Measurements from ENCODE around the gene FAM163B.

FAM163B gene

DNA sequence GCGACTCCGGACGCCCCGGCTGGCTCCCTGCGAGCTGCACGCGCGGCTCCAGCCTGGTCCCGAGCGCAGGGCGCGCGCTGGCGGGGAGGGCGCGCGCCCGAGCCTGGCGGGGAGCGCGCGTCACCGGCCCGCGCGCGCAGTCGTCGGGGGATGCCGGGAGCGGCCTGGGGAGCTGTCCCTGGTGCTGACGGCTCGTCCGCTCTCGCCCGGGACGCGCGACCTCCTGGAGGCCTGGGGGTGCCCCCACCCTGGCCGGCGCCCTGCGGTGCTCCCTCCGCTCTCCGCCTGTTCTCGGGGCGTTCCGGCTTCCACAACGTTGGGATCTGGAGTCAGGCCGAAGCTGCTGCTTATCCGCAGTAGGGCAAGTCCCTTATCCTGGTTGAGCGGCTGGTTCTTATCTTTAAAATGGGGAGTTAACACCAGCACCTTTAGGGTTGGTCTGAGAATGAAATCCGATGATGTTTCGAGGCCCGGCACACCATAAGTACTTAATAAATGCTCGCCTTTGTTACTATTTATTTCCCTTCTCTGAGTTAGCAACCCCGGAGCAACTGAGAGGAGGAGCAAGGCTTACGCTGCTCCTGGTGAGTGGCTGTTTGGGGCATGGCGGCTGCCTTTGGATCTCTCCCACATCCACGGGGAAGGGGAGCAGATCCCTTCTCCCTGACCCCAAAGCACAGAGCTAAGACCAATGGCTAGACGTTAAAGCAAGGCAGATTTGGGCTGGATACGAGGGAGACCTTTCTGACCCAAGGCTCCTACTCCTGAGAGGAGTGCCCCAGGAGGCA, at the start of gene FAM163B:
Gene FAM163B (minus strand): TSS at position 79 of the 788 bp plus-strand sequence. CDS start 29,166 bp downstream, outside the sequence.
- no peak for DNase-seq (ENCODE audit: low read depth in 2 of 2)

DNA sequence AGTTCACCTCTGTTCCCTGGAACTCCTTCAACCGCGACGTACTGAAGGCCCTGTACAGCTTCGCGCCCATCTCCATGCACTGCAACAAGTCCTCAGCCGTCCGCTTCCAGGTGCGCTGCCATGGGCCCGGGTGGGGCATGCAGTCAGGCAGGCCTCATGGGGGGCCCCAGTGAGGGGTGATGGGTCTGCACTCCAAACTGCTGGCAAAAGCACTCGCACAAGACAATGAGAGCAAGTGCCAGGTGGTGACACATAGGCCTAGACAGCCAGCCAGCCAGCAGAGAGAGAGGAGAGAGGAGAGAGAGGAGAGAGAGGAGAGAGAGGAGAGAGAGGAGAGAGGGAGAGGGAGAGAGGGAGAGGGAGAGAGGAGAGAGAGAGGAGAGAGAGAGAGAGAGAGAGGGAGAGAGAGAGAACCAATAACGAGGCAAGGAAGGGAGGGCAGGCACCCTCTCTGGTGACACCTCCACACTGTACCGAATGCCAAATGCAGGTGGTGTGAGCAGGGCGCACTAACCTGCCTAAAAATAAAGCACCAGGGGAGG, 48.0 kb upstream of the FAM163B start:
- DNase-seq (ENCODE audit: low read depth in 2 of 2), result no peak

DNA sequence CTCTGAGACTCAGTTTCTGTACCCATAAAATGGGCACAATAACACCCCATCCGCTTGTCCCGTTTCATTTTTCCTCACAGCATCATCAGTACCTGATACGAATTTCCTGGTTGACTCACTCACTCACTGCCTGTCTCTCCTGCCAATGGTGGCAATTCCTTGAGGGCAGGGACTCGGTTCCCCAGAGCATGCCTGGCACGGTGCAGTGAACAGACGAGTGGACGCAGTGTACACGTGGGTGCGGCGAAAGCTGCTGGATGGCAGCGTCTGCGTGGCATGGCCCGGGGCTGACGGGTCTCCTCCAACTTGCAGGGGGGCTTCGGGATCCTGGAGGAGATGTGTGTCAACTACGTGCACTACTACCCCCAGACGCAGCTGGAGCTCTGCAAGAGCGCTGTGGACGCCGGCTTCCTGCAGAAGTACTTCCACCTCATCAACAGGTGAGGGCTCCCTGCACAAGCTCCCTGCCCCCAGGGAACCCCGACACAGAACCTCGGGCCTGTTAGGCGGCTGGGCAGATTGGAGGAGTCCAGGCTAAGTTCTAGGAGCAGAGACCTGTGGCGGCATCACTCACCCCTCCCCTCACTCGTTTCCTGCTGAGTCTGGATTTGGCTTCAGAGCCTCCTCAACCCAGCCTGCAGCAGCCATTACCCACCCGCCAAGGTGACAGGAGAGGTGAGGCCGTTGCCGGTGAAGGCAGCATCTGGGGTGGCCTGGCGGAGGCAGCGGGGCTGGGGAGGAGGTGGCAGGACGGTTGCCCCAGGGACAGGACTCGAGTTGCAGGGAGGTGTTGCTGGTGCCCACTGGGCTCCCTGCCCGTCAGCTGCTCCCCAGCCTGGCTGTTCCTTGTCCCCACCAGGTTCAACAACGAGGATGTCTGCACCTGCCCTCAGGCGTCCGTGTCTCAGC, 47.3 kb upstream of the FAM163B start:
- DNase-seq (ENCODE audit: low read depth in 2 of 2), result peak in 1 of 2 donors; percentile 2

DNA sequence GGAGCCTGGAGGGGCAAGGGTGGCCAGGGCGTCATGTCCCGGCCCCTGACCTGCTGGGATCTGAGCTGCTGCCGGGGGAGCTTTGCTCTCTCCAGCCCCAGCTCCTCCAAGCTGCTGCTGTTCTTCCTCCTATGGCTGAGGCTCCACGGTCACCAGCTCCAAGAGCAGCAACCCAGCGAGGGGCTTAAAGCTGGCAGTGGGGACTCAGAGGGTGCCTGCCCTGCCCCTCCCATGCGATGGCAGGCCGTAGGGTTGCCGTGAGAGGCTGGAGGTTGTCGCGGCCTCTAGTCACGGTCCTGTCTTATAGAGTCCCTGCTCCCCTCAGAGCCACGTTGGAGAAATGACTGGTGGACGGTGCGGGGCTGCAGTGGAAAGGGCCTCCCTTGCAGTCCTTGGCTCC, 46.5 kb upstream of the FAM163B start:
- no peak for DNase-seq (ENCODE audit: low read depth in 2 of 2)

DNA sequence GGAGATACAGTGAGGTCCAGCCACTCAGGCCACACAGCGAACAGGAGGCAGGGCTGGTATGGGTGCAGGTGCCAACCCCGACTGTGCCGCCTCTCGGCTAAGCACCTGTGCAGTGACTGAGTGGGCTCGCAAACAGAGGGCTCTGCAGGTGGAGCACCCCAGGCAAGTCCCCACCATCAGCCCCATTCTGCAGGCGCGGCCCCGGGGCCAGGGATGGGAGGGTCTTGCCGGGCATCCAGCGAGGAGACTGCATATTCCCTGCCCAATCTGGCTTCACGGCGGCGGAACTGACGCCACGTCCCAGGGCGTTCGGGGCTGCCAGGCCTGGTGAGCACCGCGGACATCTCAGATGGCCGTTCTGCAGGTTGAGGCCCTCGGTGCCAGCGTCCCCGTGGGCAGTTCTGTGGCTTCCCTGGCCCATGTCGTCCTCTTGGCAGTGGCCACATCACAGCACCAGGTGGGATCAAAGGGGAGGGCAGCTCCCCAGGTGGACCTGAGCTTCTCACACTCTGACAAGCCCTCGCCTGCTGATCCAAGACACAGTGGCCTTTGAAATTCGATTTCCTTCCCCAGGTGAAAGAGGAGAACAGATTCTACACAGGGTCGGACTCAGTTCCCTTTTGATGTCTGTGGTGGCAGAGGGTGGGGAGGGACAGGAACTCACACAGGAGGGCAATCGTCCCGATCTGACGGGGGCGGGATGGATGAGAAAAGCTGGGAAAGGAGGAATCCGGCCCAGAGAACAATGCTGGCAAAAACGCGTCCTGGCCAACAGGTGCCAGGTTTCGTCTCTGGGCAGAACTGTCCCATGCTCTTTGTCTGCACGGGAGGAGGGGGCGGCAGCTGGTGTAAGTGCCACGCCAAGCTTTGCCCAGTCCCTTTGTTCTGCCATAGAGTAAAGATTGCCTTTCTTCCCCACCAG, 45.8 kb upstream of the FAM163B start:
- DNase-seq (ENCODE audit: low read depth in 2 of 2), result no peak

DNA sequence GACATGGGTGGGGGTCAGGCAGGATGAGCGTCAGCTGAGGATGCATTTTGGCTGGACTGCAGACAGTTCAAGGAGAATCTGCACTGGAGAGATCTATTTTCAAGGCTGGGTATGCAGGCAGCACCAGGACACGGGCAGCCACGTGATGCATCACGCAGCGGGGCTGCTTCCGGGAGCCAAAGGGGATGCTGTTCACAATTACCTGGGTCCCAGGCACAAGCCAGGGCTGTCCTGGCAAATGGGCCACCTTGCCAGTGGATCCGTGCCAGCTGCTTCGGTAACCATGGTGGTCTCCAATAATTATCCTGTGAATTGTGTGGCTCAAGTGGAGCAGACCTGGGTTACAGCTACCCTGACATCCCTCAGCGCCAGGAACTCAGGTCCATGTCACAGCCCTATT, 44.4 kb upstream of the FAM163B start:
- DNase-seq (ENCODE audit: low read depth in 2 of 2), result no peak

DNA sequence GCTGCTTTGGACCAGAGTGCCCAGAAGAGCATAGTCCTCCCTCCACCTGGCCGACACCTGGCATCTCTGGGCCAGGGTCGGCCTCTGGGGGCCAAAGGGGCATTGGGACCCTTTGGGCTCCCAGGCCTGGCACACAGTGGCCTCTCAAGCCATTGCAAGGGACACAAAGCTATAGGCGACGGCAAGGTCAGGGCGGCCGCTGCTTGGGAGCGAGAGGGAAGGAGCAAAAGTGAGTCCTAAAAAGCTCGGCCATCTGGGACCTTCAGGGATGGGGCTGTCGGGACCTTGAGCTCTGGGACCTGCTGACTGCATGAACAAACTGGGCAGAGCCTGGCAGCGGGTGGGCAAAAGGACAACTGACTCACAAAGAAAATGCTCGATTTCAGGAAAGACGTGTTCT, 40.8 kb upstream of the FAM163B start:
- DNase-seq (ENCODE audit: low read depth in 2 of 2), result no peak

DNA sequence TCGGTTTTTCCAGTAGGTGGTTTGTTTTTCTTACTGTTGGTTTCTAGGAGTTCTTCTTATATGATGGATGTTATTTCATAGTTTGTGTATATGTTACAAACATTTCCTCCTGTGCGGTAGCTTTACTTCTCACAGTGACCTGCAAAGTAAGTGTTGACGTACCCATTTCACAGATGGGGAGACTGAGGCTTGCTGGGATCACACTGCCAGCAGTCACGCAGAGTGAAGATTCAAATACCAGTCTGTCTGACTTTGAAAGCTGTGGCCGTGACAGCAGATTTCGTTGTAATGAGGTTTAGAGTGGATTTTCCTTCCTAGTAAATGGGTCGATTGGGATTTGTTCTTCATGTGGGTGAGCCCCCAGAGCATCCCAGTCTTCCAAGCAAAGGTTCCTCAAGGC, 40.0 kb upstream of the FAM163B start:
- DNase-seq (ENCODE audit: low read depth in 2 of 2), result no peak

DNA sequence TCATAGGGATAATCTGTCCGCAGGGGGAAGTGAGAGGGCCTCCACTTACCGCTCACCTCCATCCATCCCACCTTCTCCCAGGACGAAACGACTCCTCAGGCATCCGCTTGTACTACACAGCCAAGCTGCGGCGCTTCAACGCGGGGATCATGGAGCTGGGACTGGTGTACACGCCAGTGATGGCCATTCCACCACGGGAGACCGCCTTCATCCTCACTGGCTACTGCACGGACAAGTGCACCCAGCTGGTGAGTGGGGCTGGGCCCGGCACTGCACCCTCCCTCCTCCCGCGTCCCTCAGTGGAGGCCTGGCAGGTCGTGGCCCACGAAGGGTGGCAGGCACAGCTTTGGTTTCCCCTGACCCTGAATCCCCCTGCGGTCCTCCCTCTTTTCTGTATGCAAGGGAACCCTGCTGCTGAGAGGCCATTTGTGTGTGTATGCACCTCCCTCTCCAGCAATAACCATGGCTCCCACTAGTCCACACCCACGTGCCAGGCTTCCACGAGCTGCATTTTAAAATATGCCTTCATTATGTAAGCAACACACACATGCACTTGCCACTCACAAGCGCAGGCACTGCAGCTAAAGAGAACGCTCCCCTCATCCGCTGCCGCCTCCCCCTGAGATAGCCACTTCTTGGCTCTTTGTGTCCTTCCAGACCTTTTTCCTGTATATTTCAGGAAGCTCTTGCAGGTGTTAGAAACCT, 38.7 kb upstream of the FAM163B start:
- no peak for DNase-seq (ENCODE audit: low read depth in 2 of 2)

DNA sequence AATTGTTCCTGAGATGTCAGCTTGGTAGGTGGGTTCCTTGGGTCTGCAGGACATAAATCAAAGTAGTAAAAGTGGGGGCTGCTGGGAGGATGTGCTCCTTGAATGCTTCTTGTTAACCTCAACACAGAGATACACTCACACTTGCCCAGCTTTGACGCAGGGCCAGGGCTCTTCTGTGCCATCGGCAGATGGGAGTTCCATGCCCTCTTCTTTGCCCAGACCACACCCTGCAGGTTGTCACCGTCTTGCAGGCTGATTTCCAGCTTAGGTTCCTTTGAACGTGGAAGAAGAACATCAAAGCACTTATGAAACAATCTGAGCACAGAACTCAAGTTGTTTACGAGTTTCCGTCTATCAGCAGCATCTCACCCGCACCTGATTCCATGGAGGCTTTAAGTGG, 38.0 kb upstream of the FAM163B start:
- no peak for DNase-seq (ENCODE audit: low read depth in 2 of 2)

DNA sequence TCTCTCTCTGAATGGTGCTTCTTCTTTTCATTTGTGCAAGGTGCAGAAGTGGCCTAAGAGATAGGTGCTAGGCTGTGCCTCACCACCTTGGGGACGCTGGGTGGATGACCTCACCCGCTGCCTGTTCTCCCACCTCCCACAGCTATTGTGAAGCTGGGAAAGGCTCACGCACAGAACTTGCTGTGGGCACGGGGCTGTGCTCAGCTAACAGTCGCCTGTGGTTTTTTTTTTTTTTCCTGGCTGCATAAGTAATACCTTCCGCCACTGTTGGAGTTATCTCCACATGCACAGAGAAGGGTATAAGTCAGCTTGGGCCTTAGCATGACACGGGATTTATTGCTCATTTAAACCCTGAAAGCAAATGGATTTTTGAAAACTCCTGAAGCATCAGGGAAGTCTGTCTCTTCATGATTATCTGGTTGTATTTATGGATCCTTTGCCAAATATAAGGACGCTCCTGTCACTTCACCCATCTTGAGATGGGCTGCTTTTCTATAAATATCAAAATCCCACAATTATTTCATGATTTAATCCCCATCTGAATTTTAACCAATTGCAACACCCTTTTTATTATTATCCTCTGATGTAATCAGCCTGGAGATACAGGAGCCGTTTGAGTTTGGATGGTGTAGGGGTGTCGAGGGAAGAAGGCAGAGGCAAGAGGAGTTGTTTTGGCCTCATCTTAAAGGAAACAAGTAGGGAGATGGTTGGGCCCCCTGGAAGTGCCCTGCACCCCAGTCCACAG, 36.0 kb upstream of the FAM163B start:
- DNase-seq (ENCODE audit: low read depth in 2 of 2), result no peak

DNA sequence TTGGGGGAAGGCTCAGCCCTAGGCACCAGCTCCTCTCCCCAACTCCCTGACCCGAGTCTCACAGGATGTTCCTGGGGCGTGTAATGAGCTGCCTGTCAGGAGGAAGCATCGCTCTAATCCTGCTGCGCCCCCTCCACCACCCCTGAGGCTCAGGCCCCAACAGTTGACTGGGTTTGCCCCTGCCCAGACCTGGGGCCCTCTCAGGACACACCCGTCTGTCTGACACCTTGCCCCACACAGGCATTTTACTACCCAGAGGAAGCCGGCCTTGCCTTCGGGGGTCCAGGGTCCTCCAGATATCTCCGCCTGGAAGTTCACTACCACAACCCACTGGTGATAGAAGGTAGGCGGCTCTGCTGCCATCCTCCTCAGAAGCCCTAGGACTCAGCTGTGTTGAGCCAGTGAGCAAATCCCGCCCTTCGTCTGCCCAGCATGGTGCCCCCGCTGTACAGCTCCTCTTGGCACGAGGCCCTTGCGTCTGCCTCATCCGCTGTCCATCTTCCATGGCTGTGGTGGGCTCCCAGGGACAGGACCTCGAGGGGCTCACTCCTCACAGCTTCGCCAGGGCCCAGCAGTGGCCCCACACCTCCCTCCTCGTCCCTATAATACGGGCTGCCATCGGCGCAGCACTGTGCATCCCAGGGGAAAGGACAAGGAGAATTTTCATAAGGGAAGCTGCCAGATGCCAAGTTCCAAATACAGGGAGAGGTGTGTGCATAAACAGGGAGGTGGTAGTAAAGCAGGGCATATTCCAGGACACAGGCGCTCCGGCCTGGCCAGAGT, 35.0 kb upstream of the FAM163B start:
- DNase-seq (ENCODE audit: low read depth in 2 of 2), result no peak

DNA sequence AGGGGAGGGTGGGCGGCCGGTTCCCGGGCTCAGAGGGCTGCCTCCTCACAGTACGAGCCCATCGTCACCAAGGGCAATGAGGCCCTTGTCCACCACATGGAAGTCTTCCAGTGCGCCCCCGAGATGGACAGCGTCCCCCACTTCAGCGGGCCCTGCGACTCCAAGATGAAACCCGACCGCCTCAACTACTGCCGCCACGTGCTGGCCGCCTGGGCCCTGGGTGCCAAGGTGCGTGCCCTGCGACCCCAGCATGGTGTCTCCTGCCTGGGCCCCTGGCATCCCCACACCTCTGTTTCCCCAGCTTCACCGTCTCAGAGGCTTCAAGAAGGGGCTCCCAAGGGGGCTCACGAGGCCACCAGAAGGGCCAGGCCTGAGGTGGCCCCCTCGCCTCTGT, 34.2 kb upstream of the FAM163B start:
- no peak for DNase-seq (ENCODE audit: low read depth in 2 of 2)

DNA sequence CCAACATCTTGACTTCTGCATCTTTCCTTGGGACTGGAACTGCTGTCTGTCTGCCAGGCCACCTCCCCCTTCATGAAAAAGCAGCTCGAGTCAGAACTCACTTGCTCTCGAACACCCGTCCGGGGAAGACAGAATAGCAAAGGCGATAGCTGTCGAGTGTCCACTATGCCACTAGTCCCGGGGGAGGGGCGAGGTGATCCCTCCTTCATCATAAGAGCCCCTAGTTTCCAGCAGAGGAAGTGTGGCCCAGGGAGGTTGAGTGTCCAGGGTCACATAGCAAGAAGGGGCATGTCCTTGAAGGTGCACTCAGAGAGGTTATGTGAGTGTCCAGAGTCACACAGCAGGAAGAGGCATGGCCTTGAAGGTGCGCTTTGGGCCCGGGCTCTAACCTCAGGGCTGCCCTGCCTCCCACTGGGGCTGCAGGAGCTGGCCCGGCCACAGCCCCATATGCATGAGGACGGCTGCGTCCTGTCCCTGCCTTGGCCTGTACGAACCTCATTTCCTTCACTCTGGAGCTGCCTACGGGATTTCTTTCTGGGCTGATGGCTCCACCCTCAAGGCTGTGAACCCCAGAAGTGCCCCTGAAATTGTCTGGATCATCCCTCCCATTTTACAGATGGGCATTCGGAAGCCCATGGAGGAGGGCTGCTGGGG, 33.6 kb upstream of the FAM163B start:
- no peak for DNase-seq (ENCODE audit: low read depth in 2 of 2)

DNA sequence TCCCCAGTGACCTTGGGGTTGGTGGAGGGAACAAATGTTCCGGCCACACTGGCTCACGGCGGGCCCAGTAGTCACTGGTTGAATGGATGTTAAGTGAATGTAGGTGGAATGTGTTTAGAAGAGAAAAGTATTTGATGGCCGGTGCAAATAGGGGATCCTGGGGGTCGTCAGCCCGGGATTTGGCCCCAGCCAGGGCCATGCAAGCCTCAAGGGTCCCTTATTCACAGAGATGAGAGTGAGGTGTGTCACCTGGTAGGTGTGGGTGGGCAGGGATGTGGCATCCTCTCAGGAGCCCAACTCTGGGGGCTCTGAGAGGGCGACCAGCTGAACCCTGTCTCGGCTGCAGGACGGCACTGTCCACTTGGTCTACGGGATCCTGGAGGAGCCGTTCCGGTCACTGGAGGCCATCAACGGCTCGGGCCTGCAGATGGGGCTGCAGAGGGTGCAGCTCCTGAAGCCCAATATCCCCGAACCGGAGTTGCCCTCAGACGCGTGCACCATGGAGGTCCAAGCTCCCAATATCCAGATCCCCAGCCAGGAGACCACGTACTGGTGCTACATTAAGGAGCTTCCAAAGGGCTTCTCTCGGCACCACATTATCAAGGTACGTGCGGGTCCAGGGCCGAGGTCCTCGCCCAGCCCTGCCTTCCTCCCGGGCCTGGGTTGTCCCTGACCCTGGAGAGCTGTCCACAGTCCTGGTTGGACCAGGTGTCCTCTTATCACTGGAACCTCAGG, 32.8 kb upstream of the FAM163B start:
- no peak for DNase-seq (ENCODE audit: low read depth in 2 of 2)

DNA sequence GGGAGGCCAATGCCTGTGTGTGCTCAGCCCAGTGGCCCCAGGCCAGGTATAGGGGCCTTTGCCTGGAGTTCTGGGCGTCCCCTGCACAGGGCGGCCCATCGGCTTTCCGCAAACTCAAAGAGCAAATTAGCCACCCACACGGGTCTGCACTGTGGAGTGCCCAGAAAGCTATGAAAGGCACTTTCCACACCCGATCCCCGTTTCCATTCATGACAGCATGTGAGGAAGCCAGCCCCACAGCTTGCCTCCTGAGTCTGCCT, 32.1 kb upstream of the FAM163B start:
- DNase-seq (ENCODE audit: low read depth in 2 of 2), result no peak

DNA sequence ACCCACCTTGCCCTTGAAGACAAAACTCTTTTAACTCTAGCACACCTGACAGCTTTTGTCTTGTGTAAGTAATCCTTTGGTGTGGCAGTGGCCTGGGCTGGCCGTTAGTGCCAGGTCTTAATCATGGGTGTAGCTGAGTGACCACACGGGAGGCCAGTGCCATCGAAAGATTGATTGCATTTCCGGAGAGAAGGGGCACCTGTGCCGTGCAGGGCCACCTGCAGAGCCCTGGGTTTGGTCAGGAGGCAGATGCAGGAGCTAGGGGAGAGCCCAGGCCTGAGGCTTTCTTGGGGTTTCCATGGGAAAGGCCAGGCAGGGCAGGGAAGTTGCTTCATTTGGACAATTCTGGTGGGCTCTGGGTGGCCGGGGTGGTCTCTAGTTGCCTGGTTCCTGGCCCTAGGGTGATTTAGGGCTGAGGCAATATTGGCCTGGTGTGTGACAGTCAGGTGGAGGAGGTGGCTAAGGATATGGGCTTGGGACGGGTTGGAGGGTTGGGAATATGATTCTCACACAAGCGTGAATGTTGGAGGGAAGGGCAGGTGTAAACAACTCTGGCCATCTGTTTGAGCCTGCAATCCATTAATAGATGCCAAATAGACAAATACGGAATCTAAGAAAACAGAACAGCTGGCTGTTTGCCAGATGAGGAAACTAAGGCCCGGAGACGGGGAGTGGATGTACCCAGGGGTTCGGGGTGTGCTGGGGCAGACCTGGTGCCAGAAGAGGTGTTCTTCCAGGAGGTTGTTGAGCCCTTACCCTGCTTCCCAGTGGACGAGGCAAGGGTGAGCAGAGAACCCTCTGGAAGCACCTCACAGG, 31.6 kb upstream of the FAM163B start:
- no peak for DNase-seq (ENCODE audit: low read depth in 2 of 2)

DNA sequence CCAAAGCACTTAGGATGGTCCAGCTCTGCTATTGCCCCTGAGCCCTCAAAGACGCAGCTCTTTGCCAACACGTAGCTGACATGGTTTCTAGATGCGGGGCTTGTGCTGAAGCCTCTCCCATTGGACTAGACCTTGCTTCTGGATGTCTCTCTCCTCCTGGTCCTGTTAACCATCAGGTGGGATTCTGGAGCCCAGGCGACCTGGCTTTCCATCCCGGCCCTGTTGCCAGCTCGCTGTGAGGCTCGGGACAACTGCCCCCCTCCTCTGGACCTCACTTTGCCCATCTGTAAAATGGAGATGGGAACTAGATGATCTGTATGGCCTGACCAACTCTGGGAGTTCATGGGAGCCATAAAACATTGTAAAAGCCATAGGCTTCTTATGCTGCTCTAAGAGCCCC, 31.0 kb upstream of the FAM163B start:
- no peak for DNase-seq (ENCODE audit: low read depth in 2 of 2)

Measured in stimulated activated CD8-positive, alpha-beta memory T cell treated with anti-CD3 and anti-CD28 coated beads, Interleukin-7, amount 100 ng/mL, for 1 hour (primary cell).